Measurements from ENCODE around the gene RPTOR.
"Not testable (repeated sequence)": the region's sequence is repeated elsewhere in the genome, so short reads cannot be mapped to it uniquely, and the experiment has no call there.

Gene RPTOR

GRCh38 chr17:80873307-80873951 lies 328.8 kb downstream of the RPTOR start:
- no peak for DNase-seq

DNA sequence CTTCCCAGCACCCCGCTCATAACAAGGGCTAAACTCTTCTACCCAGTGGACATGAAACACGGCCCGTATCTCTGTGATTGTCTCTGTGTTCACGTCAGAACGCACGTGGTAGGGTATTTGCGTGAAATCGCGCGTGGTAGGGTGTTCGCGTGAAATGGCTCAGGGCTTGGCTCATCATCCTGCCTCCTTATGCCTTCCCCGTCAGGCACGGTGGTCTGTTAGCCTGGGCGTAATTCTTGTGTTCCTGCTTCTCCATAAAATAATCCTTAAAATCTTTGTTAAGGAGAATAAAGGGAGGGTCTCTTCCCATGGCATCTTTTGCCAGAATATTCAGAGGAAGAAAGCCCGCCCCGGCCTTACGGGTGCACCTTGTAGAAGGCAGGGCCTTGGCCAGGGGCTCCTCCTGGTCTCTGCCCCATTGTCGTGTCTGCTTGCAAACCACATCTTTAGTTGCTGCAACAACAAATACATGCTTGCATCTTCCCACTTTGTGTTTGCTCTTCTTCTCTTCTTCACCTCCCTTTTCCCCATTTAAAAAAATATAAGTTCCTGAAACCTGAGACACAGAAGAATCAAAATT lies 330.3 kb downstream of the RPTOR start:
- no peak for DNase-seq

GRCh38 chr17:80875480-80875995 lies 330.9 kb downstream of the RPTOR start:
- not testable (repeated sequence) for DNase-seq

- not testable (repeated sequence) for DNase-seq
Measured at GRCh38 chr17:80876456-80876949, 331.9 kb downstream of the RPTOR start.

- DNase-seq: no peak
Measured at GRCh38 chr17:80876950-80877728, 332.5 kb downstream of the RPTOR start.

GRCh38 chr17:80877729-80878303 lies 333.2 kb downstream of the RPTOR start:
- no peak for DNase-seq

GRCh38 chr17:80878876-80879722 lies 334.5 kb downstream of the RPTOR start:
- no peak for DNase-seq

- DNase-seq: no peak
Measured at GRCh38 chr17:80879723-80880647, 335.3 kb downstream of the RPTOR start.

GRCh38 chr17:80880648-80880985 lies 336.0 kb downstream of the RPTOR start:
- no peak for DNase-seq

- DNase-seq: no peak
Measured at GRCh38 chr17:80881306-80881705, 336.7 kb downstream of the RPTOR start.

DNA sequence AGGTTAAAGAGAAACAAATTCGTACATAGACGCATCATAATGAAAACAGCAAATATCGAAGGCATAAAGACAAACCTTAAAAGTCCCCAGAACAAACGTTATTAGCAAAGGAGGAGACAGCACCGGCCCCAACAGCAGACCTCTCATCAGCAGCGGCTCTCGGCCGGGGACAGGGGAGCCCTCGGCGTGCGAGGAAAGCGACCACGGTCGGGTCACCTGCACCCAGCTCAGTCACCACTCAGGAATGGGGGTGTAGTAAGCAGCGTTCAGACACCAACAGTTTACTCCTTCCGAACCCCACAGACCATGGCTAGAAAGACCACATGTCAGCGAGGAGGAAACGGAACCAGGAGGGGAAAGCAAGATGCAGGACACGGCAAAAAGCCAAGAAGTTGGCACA lies 337.7 kb downstream of the RPTOR start:
- DNase-seq: no peak

GRCh38 chr17:80882926-80883685 lies 338.5 kb downstream of the RPTOR start:
- DNase-seq: no peak

GRCh38 chr17:80883831-80884735 lies 339.4 kb downstream of the RPTOR start:
- DNase-seq: no peak

DNA sequence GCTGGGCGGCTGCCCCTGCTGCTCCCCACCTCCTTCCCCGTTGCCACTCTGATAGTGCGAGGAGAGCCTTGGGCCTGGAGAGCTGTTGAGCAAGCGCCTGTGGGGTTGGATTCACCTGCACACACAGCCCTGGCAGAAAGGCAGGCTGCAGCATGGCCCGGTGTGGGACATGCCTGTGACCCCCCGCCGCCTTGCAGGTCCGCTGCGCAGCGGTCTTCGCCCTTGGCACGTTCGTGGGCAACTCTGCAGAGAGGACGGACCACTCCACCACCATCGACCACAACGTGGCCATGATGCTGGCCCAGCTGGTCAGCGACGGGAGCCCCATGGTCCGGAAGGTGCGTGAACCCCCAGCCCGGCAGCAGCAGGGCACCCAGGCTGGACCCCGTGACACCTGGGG lies 340.2 kb downstream of the RPTOR start:
- DNase-seq: no peak

GRCh38 chr17:80885947-80886582 lies 341.4 kb downstream of the RPTOR start:
- no peak for DNase-seq

GRCh38 chr17:80886641-80887573 lies 342.3 kb downstream of the RPTOR start:
- no peak for DNase-seq

GRCh38 chr17:80887639-80888175 lies 343.1 kb downstream of the RPTOR start:
- DNase-seq: no peak
